GM20000 (cell line): ENCODE data around the gene IGFL1.
"Not testable (repeated sequence)": the region's sequence is repeated elsewhere in the genome, so short reads cannot be mapped to it uniquely, and the experiment has no call there.

Experiments used
- DNase-seq: peaks from one replicate; pipeline ENCODE4 v3.0.0; 2012; ENCODE audit warnings: low spot score
- CTCF ChIP-seq: IDR thresholded peaks from 2 replicates; pipeline ENCODE4 v1.5.1; 2012; ENCODE audit warnings: mild to moderate bottlenecking, control low read depth; ENCODE audit errors: extremely low read depth, missing control alignments

The IGFL1 gene

GRCh38 chr19:46221152-46221551 lies 8.4 kb upstream of the IGFL1 start:
- no peak for DNase-seq
- TF ChIP-seq CTCF, result no peak

DNA sequence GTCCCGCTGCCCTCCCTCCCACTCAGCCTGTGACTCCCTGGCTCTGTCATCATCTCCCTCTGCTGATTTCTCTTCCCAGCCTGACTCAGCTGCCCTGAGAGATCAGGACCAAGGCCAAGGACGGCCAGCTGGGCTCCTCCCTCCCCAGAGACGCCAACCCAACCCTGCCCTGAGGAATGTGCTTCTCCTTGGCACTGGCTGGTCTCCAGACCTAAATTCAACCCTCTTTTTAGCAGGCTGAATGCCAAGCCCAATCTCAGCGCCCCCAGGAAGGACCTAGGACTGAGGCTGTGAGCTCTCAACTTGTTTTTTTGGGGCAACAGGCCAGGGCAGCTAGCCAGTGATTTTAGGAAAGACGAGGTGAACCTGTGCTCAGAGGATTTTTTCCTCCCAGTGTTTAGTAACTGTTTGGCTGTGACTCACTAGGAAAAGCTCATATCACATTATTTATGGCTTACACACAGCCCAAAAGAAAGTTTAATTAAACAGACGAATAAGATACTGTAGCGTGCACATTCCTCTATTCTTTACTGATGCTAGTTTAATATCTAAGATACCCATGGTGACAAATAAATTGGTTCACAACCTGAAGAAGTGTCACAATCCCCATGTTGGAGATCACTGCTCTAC lies 7.4 kb upstream of the IGFL1 start:
- DNase-seq, result no peak
- no peak for TF ChIP-seq CTCF

DNA sequence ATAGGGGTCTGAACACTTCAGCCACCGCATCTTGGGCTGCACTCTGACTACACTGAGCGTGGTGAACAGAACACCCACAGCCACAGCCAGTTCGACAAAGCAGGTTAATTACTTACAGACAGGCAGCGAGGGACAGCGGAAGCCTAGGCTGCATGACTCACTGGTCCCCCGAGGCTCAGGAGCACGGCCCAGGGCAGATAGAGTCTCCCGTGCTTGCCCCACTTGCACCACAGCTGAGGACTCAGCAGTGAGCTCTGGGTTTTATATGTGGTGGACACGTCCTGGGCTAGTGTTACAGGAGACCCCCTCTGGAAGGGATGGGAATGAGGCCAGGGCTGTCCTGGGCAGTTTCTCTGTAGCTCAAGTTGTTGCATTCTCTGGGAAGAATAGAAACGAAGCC lies 5.8 kb upstream of the IGFL1 start:
- not testable (repeated sequence) for DNase-seq

GRCh38 chr19:46224773-46225172 lies 4.8 kb upstream of the IGFL1 start:
- no peak for DNase-seq
- no peak for TF ChIP-seq CTCF

- no peak for DNase-seq
- no peak for TF ChIP-seq CTCF
Observed at GRCh38 chr19:46225558-46226004, 4.0 kb upstream of the IGFL1 start.

GRCh38 chr19:46226438-46226973 lies 3.0 kb upstream of the IGFL1 start:
- TF ChIP-seq CTCF, result no peak
- no peak for DNase-seq

DNA sequence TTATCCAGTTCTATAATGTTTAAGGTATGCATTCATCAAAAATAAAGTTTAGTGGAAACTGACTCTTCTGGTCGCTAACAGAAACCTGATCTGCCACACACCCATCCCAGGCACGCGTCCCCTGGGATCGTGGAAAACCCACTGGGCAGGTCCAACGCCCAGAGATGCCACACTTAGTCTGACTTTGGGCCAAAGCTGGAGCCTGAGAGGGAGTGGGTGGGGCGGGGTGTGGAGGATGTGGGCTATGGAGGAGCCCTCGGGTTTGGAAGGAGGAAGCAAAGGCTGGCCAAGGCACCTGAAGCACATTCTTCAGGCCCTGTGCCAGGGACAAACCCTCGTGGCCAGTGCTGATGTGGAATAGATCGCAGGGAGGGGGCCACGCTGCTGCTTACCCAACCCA lies 2.5 kb downstream of the IGFL1 start:
- no peak for TF ChIP-seq CTCF
- no peak for DNase-seq

- no peak for DNase-seq
- no peak for TF ChIP-seq CTCF
Observed at GRCh38 chr19:46232468-46232867, 2.9 kb downstream of the IGFL1 start.
